Gastroesophageal sphincter (tissue), 3 donors: ENCODE data around the gene RNU1-4.

Source experiments
- EP300 ChIP-seq: sonication (generic); formaldehyde crosslinking; IDR thresholded peaks from one replicate; pipeline ENCODE4 v1.6.1; 2017; ENCODE audit warnings: antibody characterized with exemption, mild to moderate bottlenecking
- POLR2A ChIP-seq, 2 donors: fragments of 450-650 bp; IDR thresholded peaks; one replicate each; pipeline ENCODE4 v1.6.1; 2017; ENCODE audit warnings: antibody characterized with exemption in 2 of 2, mild to moderate bottlenecking in 2 of 2, moderate library complexity in 1 of 2
- POLR2AphosphoS5 ChIP-seq: sonication (generic); formaldehyde crosslinking; IDR thresholded peaks from one replicate; pipeline ENCODE4 v1.6.1; 2017; ENCODE audit warnings: antibody characterized with exemption
- TF ChIP-seq, protein P1 (sequence below), 4 experiments: fragments of 200-600 bp in 2 of 4; fragments of 450-650 bp in 2 of 4; sonication (generic) in 1 of 4; IDR thresholded peaks; one replicate each; pipeline ENCODE4 v1.5.1; 2017 to 2019; ENCODE audit warnings: antibody characterized with exemption in 4 of 4, mild to moderate bottlenecking in 2 of 4, moderate library complexity in 2 of 4

DNA sequence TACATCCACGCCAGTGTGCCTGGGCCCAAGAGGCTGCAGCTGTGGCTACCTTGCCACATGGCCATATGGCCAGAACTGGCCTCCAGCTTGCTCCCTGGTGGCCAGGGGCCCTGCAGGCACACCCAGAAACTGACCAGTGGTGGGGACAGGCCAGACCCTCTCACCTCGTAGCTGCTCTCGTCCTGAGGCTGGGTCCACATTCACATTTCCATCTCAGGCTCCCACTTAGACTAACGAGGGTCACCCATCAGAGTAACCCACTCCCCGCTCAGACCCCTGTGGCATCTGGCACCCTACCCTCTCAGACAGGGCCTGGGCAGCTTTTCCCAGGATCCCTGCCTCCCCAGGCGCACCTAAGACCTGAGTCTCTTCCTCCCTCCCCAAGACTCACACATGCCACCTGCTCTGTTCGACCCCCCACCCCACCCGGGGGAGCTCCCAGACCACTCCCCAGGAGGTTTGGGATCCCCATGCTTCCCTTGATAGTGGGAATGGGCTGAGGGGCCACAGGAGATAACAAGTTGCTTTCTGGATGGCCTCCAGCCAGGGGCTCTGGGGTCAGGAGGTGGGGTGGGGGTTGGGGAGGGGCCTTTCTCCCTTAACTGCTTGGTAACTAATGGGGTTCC, 21.3 kb upstream of the RNU1-4 start:
- TF ChIP-seq, protein P1, sequence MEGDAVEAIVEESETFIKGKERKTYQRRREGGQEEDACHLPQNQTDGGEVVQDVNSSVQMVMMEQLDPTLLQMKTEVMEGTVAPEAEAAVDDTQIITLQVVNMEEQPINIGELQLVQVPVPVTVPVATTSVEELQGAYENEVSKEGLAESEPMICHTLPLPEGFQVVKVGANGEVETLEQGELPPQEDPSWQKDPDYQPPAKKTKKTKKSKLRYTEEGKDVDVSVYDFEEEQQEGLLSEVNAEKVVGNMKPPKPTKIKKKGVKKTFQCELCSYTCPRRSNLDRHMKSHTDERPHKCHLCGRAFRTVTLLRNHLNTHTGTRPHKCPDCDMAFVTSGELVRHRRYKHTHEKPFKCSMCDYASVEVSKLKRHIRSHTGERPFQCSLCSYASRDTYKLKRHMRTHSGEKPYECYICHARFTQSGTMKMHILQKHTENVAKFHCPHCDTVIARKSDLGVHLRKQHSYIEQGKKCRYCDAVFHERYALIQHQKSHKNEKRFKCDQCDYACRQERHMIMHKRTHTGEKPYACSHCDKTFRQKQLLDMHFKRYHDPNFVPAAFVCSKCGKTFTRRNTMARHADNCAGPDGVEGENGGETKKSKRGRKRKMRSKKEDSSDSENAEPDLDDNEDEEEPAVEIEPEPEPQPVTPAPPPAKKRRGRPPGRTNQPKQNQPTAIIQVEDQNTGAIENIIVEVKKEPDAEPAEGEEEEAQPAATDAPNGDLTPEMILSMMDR (IDR thresholded peaks at IDR 0.05): no peak
- TF ChIP-seq POLR2AphosphoS5 (no peak), EP300 (no peak), POLR2A (IDR thresholded peaks at IDR 0.05) (no peak)
